ENCODE results near the gene PRDM16.

GRCh38 chr1:3439346-3440299 lies 370.6 kb downstream of the PRDM16 start:
- TF ChIP-seq CTCF (IDR thresholded peaks at IDR 0.05) (no peak), POLR2A (IDR thresholded peaks at IDR 0.05) (no peak)

Measured in uterus (tissue), 2 donors.